ENCODE data around the gene SYMPK. TPM values are rescaled to one million over a fixed set of nuclear protein-coding genes. Genes with fewer than 3 reads are reported as not detected.
A peak's percentile ranks its signal among the peaks of the same experiment; 100 is the strongest.

SYMPK gene
- total RNA-seq, 4 donors from 2014 or later, result 44.0 to 158 (median 90.3) TPM

GRCh38 chr19:45884682-45885555 is 22.0 kb upstream of the SYMPK start:
- TF ChIP-seq CTCF (IDR thresholded peaks at IDR 0.05) (no peak), POLR2A (IDR thresholded peaks at IDR 0.05) (no peak)
- H3K27me3 ChIP-seq, result no peaks in the 10 kb centered on the region
- DNase-seq, result no peak
- H3K4me1 ChIP-seq, result peaks cover 4 to 40% (median 24%) of the 10 kb centered on the region in 4 donors
- H3K36me3 ChIP-seq, result peaks cover 0 to 9% (median 0%) of the 10 kb centered on the region in 3 donors
- H3K9me3 ChIP-seq, result no peaks in the 10 kb centered on the region
- peak overlapping the region; percentile 69 to 93 (median 78) for H3K4me3 ChIP-seq
- H3K27ac ChIP-seq, result peak overlapping the region; percentile 81 to 94 (median 90)

- peak overlapping the region in 1 of 4 donors; percentile 36 for H3K27ac ChIP-seq
- H3K4me3 ChIP-seq, result peak overlapping the region in 2 of 4 donors; percentile 69 to 81
- H3K27me3 ChIP-seq, result no peaks in the 10 kb centered on the region
- no peaks in the 10 kb centered on the region for H3K9me3 ChIP-seq
- TF ChIP-seq CTCF (IDR thresholded peaks at IDR 0.05) (no peak), POLR2A (IDR thresholded peaks at IDR 0.05) (no peak)
- DNase-seq, result no peak
- H3K4me1 ChIP-seq, result peaks cover 4 to 40% (median 24%) of the 10 kb centered on the region in 4 donors
- peaks cover 0 to 9% (median 0%) of the 10 kb centered on the region in 3 donors for H3K36me3 ChIP-seq
Observed at GRCh38 chr19:45883881-45884681, 21.1 kb upstream of the SYMPK start.

GRCh38 chr19:45883586-45883880 is 20.6 kb upstream of the SYMPK start:
- Histone ChIP-seq H3K4me3 (peak overlapping the region in 2 of 4 donors; percentile 69 to 81), H3K27ac (peak overlapping the region in 1 of 4 donors; percentile 36)

GRCh38 chr19:45882652-45883585 is 20.0 kb upstream of the SYMPK start:
- H3K27ac ChIP-seq, result peak overlapping the region; percentile 31 to 92 (median 79)
- peaks cover 0 to 9% (median 0%) of the 10 kb centered on the region in 3 donors for H3K36me3 ChIP-seq
- DNase-seq, result peak; percentile 79 to 94 (median 93)
- peak overlapping the region; percentile 7 to 81 (median 51) for H3K4me3 ChIP-seq
- peak; percentile 68 to 88 for TF ChIP-seq POLR2A (IDR thresholded peaks at IDR 0.05)
- TF ChIP-seq CTCF (IDR thresholded peaks at IDR 0.05), result peak; percentile 88 to 100 (median 98)
- peaks cover 4 to 48% (median 24%) of the 10 kb centered on the region in 4 donors for H3K4me1 ChIP-seq
- no peaks in the 10 kb centered on the region for H3K27me3 ChIP-seq
- no peaks in the 10 kb centered on the region for H3K9me3 ChIP-seq

More at GRCh38 chr19:45883586-45883880, 20.6 kb upstream of the SYMPK start:
- no peak for DNase-seq
- peaks cover 4 to 42% (median 24%) of the 10 kb centered on the region in 4 donors for H3K4me1 ChIP-seq
- peaks cover 0 to 9% (median 0%) of the 10 kb centered on the region in 3 donors for H3K36me3 ChIP-seq
- no peaks in the 10 kb centered on the region for H3K9me3 ChIP-seq
- H3K27me3 ChIP-seq, result no peaks in the 10 kb centered on the region
- TF ChIP-seq CTCF (IDR thresholded peaks at IDR 0.05) (peak in 2 of 6 experiments; percentile 17 to 32), POLR2A (IDR thresholded peaks at IDR 0.05) (no peak)

All from Peyer's patch (tissue), 4 donors.